NT2/D1 (cell line): Measurements from ENCODE around the gene FYTTD1.

Experiments used
- DNase-seq: peaks from one replicate; pipeline ENCODE4 v3.0.0-alpha.2; 2011; ENCODE audit warnings: low read depth, low spot score
- H3K27me3 ChIP-seq: 2 replicates; pipeline ENCODE4 v1.6.0; 2011; ENCODE audit warnings: mild to moderate bottlenecking; ENCODE audit not compliant: insufficient read length, insufficient read depth
- H3K36me3 ChIP-seq: 2 replicates; pipeline ENCODE4 v1.6.1; 2011; ENCODE audit warnings: mild to moderate bottlenecking, low read length, mixed read lengths; ENCODE audit not compliant: insufficient read depth, insufficient read length
- H3K4me1 ChIP-seq: 2 replicates; pipeline ENCODE4 v1.5.1; 2011; ENCODE audit not compliant: insufficient read depth, insufficient read length
- H3K4me3 ChIP-seq: 2 replicates; pipeline ENCODE4 v1.5.1; 2011; ENCODE audit warnings: low read depth; ENCODE audit not compliant: insufficient read length
- H3K9ac ChIP-seq: 2 replicates; pipeline ENCODE4 v1.6.0; 2011; ENCODE audit warnings: low read depth; ENCODE audit not compliant: insufficient read length
- H3K9me3 ChIP-seq: 2 replicates; pipeline ENCODE4 v1.5.1; 2011; ENCODE audit warnings: mild to moderate bottlenecking, low read length; ENCODE audit not compliant: insufficient read depth
- SUZ12 ChIP-seq: IDR thresholded peaks from 2 replicates; pipeline ENCODE4 v1.6.1; 2011; ENCODE audit not compliant: insufficient read length, insufficient read depth; ENCODE audit errors: extremely low read depth
- YY1 ChIP-seq: IDR thresholded peaks from 2 replicates; pipeline ENCODE4 v1.6.1; 2011; ENCODE audit not compliant: insufficient read length, insufficient read depth
- ZNF274 ChIP-seq: IDR thresholded peaks from 2 replicates; pipeline ENCODE4 v1.6.1; 2011; ENCODE audit warnings: mild to moderate bottlenecking, low read depth, low read length

FYTTD1 gene

DNA sequence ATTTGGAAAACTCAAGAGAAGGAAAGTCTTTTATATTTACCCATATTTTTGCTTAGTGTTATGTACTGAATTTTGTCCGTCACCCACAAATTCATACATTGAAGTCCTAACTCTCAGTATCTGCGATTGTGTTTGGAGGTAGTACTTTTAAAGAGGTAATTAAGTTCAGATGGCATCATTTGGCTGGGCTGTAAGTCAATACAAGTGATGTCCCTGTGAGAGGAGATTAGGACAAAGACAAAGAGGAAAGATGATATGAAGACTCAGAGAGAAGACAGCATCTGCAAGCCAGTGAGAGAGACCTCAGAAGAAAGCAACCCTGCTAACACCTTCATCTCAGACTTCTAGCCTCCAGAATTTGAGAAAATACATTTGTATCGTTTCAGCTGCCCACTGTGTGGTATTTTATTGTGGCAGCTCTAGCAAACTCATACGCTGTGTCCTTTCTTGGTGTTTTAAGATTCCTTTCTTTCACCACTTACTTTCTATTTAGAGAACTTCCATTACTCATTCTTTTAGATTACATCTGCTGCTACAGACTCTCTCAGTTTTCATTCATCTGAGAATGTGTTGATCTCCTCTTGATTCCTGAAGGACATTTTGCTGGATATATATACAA lies 58.4 kb downstream of the FYTTD1 start:
- Histone ChIP-seq H3K36me3 (peaks cover 2% of the 10 kb centered on the region), H3K27me3 (no peaks in the 10 kb centered on the region), H3K4me3 (no peak overlapping the region), H3K9me3 (no peaks in the 10 kb centered on the region), H3K9ac (no peak overlapping the region), H3K4me1 (no peaks in the 10 kb centered on the region)
- TF ChIP-seq YY1: no peak
- TF ChIP-seq ZNF274: no peak
- DNase-seq: no peak

DNA sequence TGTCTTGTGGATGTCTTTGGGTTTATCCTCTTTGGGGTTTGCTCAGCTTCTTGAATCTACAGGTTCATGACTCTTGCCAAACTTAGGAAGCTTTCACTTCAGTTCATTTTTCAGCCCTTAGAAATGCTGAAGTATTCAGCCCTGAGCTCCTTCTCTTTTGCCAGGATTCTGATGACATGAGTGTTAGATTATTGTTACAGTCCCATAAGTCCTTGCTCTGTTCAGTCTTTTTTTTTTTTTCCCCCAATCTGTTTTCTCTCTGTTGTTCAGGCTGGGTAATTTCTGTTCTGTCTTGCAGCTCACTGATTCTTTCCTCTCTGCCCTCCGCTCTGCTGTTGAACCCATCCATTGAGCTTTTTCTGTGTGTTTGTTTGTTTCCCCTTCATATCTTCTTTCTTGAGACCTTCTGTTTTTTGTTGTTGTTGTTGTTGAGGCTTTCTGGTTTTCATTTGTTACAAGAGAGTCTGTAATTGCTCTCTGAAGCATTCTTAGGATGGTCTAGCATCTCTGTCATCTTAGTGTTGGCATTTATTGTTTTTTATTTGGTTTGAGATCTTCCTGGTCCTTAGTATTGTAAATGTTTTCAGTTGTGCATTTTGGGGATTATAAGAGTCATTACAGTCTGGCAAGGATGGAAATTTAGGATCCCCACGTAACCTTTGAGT lies 59.8 kb downstream of the FYTTD1 start:
- Histone ChIP-seq H3K27me3 (no peaks in the 10 kb centered on the region), H3K9me3 (no peaks in the 10 kb centered on the region), H3K4me1 (no peaks in the 10 kb centered on the region), H3K9ac (no peak overlapping the region), H3K36me3 (peaks cover 2% of the 10 kb centered on the region), H3K4me3 (no peak overlapping the region)
- DNase-seq: no peak
- TF ChIP-seq ZNF274 (no peak), YY1 (no peak)

DNA sequence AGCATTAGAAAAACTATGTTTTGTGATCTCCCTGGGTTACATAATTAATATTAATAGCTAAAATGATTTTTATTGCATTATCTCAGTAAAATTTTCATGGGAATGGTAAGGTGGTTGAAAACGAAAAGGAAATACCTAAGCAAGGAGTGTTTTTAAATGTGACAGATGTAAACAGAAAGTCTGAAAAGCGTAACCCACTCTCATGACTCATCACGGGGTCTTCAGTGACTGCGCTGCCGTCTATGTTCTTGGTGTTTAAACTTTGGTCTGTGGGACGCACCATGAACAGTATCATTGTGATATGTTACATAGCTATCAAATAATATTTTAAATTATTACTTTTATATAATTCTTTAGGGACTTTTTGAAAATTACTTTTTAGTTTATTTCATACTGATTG lies 61.2 kb downstream of the FYTTD1 start:
- no peaks in the 10 kb centered on the region for H3K27me3 ChIP-seq

DNA sequence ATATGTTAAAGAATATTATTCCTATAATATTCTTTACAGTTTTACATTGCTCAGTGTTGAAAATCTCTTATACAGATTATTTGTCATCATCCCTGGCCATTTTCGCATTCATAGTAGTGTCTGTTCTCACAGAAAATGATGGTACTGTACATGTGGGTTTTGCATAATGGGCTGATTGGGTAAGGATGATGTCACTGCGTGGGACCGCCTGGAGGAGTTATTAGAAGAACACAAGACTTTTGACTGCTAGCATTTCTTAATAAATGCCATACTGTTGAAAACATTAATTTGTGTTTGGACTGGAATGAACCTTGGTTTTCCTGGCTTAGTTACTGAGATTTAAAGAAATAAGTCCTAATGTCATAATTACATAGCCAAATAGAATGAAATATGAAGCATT lies 61.7 kb downstream of the FYTTD1 start:
- H3K9ac ChIP-seq: no peak overlapping the region
- H3K9me3 ChIP-seq: no peaks in the 10 kb centered on the region
- no peak for TF ChIP-seq SUZ12
- TF ChIP-seq ZNF274: no peak
- TF ChIP-seq YY1: no peak
- no peak for DNase-seq
- no peaks in the 10 kb centered on the region for H3K27me3 ChIP-seq
- no peak overlapping the region for H3K4me3 ChIP-seq
- H3K36me3 ChIP-seq: peaks cover 2% of the 10 kb centered on the region
- no peaks in the 10 kb centered on the region for H3K4me1 ChIP-seq

More for the DNA sequence above, 61.2 kb downstream of the FYTTD1 start:
- Histone ChIP-seq H3K9me3 (no peaks in the 10 kb centered on the region), H3K4me3 (no peak overlapping the region), H3K4me1 (no peaks in the 10 kb centered on the region), H3K36me3 (peaks cover 2% of the 10 kb centered on the region), H3K9ac (no peak overlapping the region)
- DNase-seq: no peak
- no peak for TF ChIP-seq ZNF274
- TF ChIP-seq SUZ12: no peak
- TF ChIP-seq YY1: no peak

DNA sequence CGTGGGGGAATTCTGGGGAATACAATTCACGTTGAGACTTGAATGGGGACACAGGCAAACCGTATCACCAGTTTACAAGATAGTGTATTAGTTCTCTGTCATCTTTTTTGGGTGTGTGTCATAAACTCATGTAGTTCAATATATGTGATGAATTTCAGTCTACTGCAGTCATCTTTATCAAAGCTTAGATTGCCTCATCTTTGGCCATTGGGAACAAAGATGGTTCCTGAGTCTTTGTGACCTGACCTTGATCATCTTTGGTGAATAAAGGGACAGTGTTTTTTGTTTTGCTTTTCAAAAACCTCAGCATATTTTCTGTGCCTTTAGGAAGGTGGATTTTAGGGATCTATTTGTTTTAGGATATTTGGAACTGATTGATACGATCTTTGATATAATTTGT lies 64.7 kb downstream of the FYTTD1 start:
- H3K36me3 ChIP-seq: peaks cover 7% of the 10 kb centered on the region
- H3K4me3 ChIP-seq: no peak overlapping the region
- no peak overlapping the region for H3K9ac ChIP-seq
- no peak for DNase-seq
- H3K27me3 ChIP-seq: no peaks in the 10 kb centered on the region
- H3K4me1 ChIP-seq: no peaks in the 10 kb centered on the region
- TF ChIP-seq SUZ12 (no peak), ZNF274 (no peak), YY1 (no peak)
- H3K9me3 ChIP-seq: no peaks in the 10 kb centered on the region

DNA sequence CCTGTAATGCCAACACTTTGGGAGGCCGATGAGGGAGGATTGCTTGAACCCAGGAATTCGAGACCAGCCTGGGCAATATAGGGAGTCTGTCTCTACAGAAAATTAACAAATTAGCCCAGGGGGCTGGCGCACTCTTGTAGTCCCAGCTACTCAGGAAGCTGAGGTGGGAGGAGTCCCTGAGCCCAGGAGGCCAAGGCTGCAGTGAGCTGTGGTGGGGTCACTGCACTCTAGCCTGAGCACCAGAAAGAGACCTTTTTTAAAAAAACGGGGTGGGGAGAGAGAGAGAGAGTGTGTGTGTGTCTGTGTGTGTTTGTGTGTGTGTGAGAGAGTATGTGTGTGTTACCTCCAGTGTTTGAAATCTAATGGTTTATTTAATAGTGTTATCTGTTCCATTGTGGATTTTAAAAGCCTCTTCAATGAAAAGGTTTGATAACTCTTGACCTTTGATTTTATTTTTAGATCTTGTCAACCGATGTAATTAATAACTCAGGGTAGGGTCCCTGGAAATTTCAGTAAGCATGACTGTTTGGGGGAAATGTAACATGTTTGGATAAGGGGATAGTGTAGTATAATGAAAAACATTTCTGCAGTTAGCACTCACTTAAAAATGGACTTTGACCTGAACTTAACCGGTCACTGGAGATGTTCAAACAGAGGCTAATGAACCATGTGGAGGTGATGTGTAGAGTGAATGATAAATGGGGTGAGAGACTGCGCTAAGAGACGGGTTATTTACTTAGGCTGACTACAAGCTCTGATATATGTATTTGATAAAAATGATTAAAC lies 71.1 kb downstream of the FYTTD1 start:
- H3K4me3 ChIP-seq: no peak overlapping the region
- H3K4me1 ChIP-seq: no peaks in the 10 kb centered on the region
- no peak for DNase-seq
- peaks cover 28% of the 10 kb centered on the region for H3K36me3 ChIP-seq
- no peak overlapping the region for H3K9ac ChIP-seq
- TF ChIP-seq ZNF274: no peak
- no peak for TF ChIP-seq YY1
- TF ChIP-seq SUZ12: no peak
- no peaks in the 10 kb centered on the region for H3K9me3 ChIP-seq
- H3K27me3 ChIP-seq: no peaks in the 10 kb centered on the region

DNA sequence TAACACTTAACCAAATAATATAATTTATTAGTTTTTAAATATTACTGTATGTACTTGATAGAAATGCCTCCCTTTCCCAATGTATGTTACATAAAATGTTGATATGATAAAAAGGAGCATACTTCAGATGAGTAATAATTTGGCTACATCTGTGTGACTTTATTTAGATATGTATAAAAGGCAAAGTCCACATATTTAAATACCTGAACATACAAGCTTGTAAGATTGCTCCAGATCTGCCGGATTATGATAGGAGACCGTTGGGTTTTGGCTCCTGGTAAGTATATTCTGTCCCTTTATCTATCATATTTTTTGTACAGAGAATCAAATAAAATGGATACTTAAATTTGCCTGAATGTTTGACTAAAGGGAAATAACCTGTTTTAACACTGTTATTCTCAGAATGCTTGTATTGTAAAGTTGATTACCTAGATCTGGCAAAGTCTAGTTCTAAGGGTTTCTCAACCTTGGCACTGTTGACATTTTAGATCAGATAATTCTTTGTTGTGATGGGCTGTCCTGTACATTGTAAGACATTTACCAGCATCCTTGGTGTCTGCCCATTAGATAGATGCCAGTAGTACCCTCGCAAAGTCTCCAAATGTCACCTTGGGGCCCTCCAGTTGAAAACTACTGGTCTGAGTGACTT lies 79.8 kb downstream of the FYTTD1 start:
- Histone ChIP-seq H3K9ac (no peak overlapping the region), H3K4me3 (no peak overlapping the region), H3K9me3 (no peaks in the 10 kb centered on the region), H3K4me1 (no peaks in the 10 kb centered on the region), H3K27me3 (no peaks in the 10 kb centered on the region), H3K36me3 (peaks cover 76% of the 10 kb centered on the region)
- no peak for DNase-seq
- TF ChIP-seq YY1 (no peak), SUZ12 (no peak), ZNF274 (no peak)
